Gastroesophageal sphincter (tissue), 4 donors: ENCODE measurements around the gene COMMD2. TPM values are rescaled to one million over a fixed set of nuclear protein-coding genes. Genes with fewer than 3 reads are reported as not detected.

Source experiments
- ATAC-seq: fragments of 150-250 bp; one replicate; pipeline ENCODE4 v1.9.1; 2016; ENCODE audit warnings: mild to moderate bottlenecking, moderate library complexity
- H3K27ac ChIP-seq, 4 donors: fragments of 200-600 bp; sonication (generic) in 3 of 4; 1 replicate in 3 of 4; 2 replicates in 1 of 4; pipeline ENCODE4 v1.5.1; 2016 to 2019
- H3K27me3 ChIP-seq: fragments of 200-600 bp; sonication (generic); one replicate; pipeline ENCODE4 v1.5.1; 2019
- H3K36me3 ChIP-seq, 2 donors: fragments of 200-600 bp; sonication (generic); one replicate each; pipeline ENCODE4 v1.5.1; 2019; ENCODE audit warnings: control low read depth in 1 of 2
- H3K4me1 ChIP-seq, 3 donors: fragments of 200-600 bp; sonication (generic); 1 replicate in 2 of 3; 2 replicates in 1 of 3; pipeline ENCODE4 v1.5.1; 2016 to 2019; ENCODE audit warnings: control low read depth in 2 of 3
- H3K4me3 ChIP-seq, 2 donors: fragments of 200-600 bp; sonication (generic); one replicate each; pipeline ENCODE4 v1.5.1; 2019; ENCODE audit warnings: mild to moderate bottlenecking in 1 of 2, moderate library complexity in 1 of 2
- H3K9me3 ChIP-seq, 3 donors: fragments of 200-600 bp; sonication (generic); one replicate each; pipeline ENCODE4 v1.5.1; 2017 to 2019; ENCODE audit warnings: control low read depth in 2 of 3
- CTCF ChIP-seq, 4 experiments: fragments of 200-600 bp in 2 of 4; fragments of 450-650 bp in 2 of 4; sonication (generic) in 1 of 4; IDR thresholded peaks; one replicate each; pipeline ENCODE4 v1.5.1; 2017 to 2019; ENCODE audit warnings: antibody characterized with exemption in 4 of 4, mild to moderate bottlenecking in 2 of 4, moderate library complexity in 2 of 4
- EP300 ChIP-seq: sonication (generic); formaldehyde crosslinking; IDR thresholded peaks from one replicate; pipeline ENCODE4 v1.6.1; 2017; ENCODE audit warnings: antibody characterized with exemption, mild to moderate bottlenecking
- POLR2A ChIP-seq, 2 donors: fragments of 450-650 bp; IDR thresholded peaks; one replicate each; pipeline ENCODE4 v1.6.1; 2017; ENCODE audit warnings: antibody characterized with exemption in 2 of 2, mild to moderate bottlenecking in 2 of 2, moderate library complexity in 1 of 2
- POLR2AphosphoS5 ChIP-seq: sonication (generic); formaldehyde crosslinking; IDR thresholded peaks from one replicate; pipeline ENCODE4 v1.6.1; 2017; ENCODE audit warnings: antibody characterized with exemption
- WGBS, 2 donors: methylation state at CpG; one replicate each; pipeline ENCODE4 v1.1.5; 2018; ENCODE audit warnings: low coverage in 1 of 2; 5-methylcytosine and 5-hydroxymethylcytosine counted together
- total RNA-seq, 4 donors: library from RNA; depleted of rRNA; stranded (reverse); fragments of >200 nt; gene quantifications; one replicate each; pipeline ENCODE4 v1.1.0, GENCODE V29; 2016

Gene COMMD2
- total RNA-seq, 4 donors from 2014 or later = 20.7 to 39.5 (median 31.9) TPM

GRCh38 chr3:149713730-149714654, 38.3 kb downstream of the COMMD2 start:
- H3K4me1 ChIP-seq = peaks cover 0 to 8% (median 0%) of the 10 kb centered on the region in 3 donors
- no peaks in the 10 kb centered on the region for H3K27me3 ChIP-seq
- WGBS, 2 donors = 94 to 100% methylated on average over 2 to 4 of the region's 38 CpGs
- no peak for ATAC-seq
- H3K36me3 ChIP-seq = no peaks in the 10 kb centered on the region
- no peak for TF ChIP-seq EP300
- TF ChIP-seq POLR2AphosphoS5 = no peak
- no peak for TF ChIP-seq POLR2A (IDR thresholded peaks at IDR 0.05)
- TF ChIP-seq CTCF (IDR thresholded peaks at IDR 0.05) = no peak
- no peak overlapping the region for H3K27ac ChIP-seq
- no peaks in the 10 kb centered on the region for H3K9me3 ChIP-seq
- H3K4me3 ChIP-seq = no peak overlapping the region

DNA sequence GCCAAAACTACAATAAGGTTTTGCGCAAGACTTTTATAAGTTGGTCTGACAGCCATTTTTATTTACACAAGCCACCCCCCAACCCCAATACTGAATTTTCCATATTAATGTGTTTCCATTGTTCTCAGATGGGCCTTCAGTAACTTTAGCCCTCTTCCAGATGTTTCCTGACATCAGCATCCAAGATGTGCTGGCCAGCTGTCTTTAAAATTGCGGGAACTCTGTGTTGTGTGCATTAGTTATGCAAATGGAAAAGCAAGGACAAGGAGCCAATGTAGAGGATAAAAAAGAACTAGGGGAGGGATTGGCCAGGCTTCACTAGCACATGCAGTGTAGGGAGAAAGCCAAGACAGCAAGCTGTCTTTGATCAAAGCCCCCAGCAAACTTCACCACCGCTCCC, 45.4 kb downstream of the COMMD2 start:
- TF ChIP-seq CTCF (IDR thresholded peaks at IDR 0.05) (no peak), POLR2AphosphoS5 (no peak), EP300 (no peak), POLR2A (IDR thresholded peaks at IDR 0.05) (no peak)
- no peak overlapping the region for H3K27ac ChIP-seq
- 59 to 69% methylated on average over 3 of the region's 3 CpGs for WGBS, 2 donors

DNA sequence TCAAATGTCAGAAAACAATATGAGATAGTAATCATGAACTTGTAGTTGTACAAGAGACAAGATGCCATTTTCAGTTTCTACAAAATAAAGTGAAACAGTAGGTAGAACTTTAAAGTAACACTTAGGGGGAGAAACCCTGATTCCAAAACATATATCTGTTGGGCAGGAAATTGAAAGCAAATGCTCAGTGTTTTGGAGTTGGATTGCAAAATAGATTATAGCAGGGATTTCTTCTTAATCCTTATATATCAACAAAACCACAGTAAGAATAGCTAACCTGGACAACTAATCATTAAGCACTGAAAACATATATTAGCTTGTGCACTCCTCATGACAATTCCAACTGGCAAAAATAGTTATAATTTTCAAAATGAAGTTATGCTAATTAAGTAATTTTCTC, 46.9 kb downstream of the COMMD2 start:
- H3K4me1 ChIP-seq = no peaks in the 10 kb centered on the region
- no peak overlapping the region for H3K27ac ChIP-seq
- no peaks in the 10 kb centered on the region for H3K36me3 ChIP-seq
- H3K4me3 ChIP-seq = no peak overlapping the region
- no peak for ATAC-seq
- no peaks in the 10 kb centered on the region for H3K27me3 ChIP-seq
- no peaks in the 10 kb centered on the region for H3K9me3 ChIP-seq
- TF ChIP-seq EP300 = no peak
- no peak for TF ChIP-seq CTCF (IDR thresholded peaks at IDR 0.05)
- TF ChIP-seq POLR2AphosphoS5 = no peak
- no peak for TF ChIP-seq POLR2A (IDR thresholded peaks at IDR 0.05)

More for the DNA sequence above, 45.4 kb downstream of the COMMD2 start:
- Histone ChIP-seq H3K4me3 (no peak overlapping the region), H3K27me3 (no peaks in the 10 kb centered on the region), H3K36me3 (no peaks in the 10 kb centered on the region), H3K4me1 (no peaks in the 10 kb centered on the region), H3K9me3 (no peaks in the 10 kb centered on the region)
- ATAC-seq = no peak

- peak overlapping the region in 3 of 4 donors; percentile 20 to 56 (median 25) for H3K27ac ChIP-seq
- H3K27me3 ChIP-seq = no peaks in the 10 kb centered on the region
- no peaks in the 10 kb centered on the region for H3K36me3 ChIP-seq
- ATAC-seq = peak; percentile 92
- WGBS, 2 donors = 60 to 73% methylated on average over 2 of the region's 2 CpGs
- TF ChIP-seq CTCF (IDR thresholded peaks at IDR 0.05) (no peak), POLR2AphosphoS5 (no peak), EP300 (no peak), POLR2A (IDR thresholded peaks at IDR 0.05) (no peak)
- no peaks in the 10 kb centered on the region for H3K4me1 ChIP-seq
- no peak overlapping the region for H3K4me3 ChIP-seq
- H3K9me3 ChIP-seq = peaks cover 0 to 9% (median 0%) of the 10 kb centered on the region in 3 donors
Observed at GRCh38 chr3:149703466-149703865, 48.8 kb downstream of the COMMD2 start.
